Head of caudate nucleus (tissue), 42 donors: ENCODE measurements around the gene RBP3.

ENCODE experiments used
- DNase-seq, 42 donors: peaks; one replicate each; pipeline versions ENCODE4 v3.0.0 to v3.0.0-alpha.2; 2020 to 2021; ENCODE audit warnings: mixed read lengths in 7 of 42
- intact Hi-C: fragments of 100-400 bp; cut with DNase I; formaldehyde crosslinking; loops from one replicate; pipeline ENCODE4 v1.15.0; 2022

Gene RBP3

DNA sequence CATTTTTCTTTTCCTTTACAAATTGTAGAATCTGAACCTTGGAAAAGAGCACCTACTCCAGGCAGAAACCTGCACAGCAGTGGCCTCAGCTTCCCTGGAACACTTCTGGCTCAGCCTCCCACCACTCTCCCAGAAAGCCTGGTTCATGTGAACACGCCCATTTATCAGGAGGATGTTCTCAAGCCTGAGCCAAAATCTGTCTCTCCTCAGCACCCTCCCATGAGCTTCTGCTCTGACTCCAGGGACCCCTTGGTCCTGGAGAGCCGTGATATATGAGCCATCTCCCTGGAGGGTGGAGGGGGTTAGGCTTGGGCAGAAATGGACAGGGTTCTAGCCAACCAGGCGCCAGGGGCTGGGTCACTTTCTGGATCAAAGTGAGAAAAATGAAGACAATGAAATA lies 15.8 kb upstream of the RBP3 start:
- intact Hi-C loops: no loop called here

DNA sequence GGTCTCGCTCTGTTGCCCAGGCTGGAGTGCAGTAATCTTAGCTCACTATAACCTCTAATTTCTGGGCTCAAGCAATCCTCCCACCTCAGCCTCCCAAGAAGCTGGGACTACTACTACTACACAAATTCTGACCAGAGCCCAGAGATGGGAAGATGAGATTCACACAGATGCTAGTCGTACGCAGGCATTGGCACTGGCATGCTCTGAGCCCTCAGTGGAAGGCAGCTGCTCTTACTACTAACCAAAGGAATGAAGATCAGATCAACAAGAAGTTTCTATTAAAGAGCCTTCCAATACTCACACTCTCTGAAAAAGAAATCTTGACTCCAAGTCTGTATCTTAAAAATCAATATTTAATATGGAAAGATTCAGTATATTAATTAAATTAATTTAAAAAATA lies 15.2 kb upstream of the RBP3 start:
- peak in 1 of 42 donors; percentile 6 for DNase-seq
- intact Hi-C loops: no loop called here

More for the DNA sequence above, 15.8 kb upstream of the RBP3 start:
- peak in 1 of 42 donors; percentile 3 for DNase-seq

DNA sequence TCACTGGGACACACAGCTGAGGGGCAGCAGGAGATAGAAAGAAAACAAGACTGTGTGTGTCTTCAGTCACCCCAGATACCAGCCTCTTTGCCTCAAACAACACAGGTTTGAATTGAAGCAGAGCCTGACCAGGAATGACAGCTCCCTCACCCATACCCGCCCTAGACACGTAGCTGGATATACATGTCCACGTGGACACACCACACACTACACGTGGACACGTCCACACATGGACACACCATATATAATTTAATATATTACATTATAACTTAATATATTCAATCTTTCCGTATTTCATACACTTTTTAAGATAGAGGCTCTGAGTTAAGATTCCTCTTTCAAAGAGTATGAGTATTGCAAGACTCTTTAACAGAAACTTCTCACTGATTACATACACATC lies 14.6 kb upstream of the RBP3 start:
- peak in 1 of 42 donors; percentile 3 for DNase-seq
- intact Hi-C loops: no loop called here

DNA sequence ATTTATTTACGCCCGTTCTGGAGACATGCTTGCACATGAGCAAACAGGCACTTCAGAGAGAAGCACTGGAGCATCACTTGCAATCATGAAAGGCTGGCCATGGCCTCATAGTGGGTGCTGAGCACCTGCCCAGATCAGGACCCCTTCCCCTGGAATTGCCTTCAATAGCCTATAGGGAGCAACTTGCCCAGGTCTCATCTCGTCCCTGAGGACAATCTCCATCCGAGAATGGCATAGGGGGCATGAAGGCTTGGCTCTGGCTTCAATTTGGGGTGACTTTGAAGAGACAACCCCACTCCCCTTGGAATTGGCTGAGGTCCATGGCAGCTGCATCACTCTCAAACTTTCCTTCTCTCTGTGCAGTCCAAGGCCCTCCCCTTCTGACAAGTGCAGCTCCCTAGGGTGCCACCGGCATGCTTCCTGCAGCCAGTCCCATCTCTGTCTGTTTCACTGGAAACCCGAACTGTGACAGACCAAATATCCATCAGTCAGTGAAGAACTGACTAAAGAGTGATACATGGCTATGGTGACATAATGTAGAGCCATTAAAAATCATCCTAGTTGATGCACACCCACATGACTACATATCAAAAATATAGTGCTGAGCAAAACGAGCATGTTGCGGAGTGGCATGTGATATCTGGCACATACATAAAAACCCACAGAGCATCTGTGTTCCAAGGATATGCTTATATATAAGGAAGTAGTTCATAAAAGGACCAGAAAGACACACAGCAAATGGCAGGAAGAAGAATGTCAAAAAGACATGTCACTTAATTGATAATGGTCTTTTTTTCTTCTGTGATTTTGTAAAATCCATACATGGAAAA lies 13.5 kb upstream of the RBP3 start:
- peak in 2 of 42 donors; percentile 2 to 4 for DNase-seq
- intact Hi-C loops: no loop called here

DNA sequence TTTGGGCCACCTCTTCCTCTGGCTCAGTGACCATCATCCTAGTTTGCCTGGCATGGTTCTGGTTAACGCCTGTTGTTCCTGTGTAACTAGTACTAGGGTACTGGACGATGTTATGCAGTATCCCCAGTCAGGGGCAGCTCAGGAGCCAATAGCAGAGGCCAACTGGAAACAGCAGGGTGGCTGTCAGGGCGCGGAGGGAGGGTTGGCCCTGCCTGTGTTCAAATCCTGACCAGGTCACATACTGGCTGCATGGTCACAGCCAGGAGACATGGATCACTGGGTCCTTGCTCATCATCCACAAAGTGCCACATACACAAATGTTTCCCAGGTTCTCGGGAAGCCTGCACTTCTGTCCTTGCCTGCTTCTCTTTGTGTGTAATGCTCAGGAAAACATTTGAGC lies 12.3 kb upstream of the RBP3 start:
- DNase-seq: peak in 1 of 42 donors; percentile 9
- intact Hi-C loops: no loop called here

DNA sequence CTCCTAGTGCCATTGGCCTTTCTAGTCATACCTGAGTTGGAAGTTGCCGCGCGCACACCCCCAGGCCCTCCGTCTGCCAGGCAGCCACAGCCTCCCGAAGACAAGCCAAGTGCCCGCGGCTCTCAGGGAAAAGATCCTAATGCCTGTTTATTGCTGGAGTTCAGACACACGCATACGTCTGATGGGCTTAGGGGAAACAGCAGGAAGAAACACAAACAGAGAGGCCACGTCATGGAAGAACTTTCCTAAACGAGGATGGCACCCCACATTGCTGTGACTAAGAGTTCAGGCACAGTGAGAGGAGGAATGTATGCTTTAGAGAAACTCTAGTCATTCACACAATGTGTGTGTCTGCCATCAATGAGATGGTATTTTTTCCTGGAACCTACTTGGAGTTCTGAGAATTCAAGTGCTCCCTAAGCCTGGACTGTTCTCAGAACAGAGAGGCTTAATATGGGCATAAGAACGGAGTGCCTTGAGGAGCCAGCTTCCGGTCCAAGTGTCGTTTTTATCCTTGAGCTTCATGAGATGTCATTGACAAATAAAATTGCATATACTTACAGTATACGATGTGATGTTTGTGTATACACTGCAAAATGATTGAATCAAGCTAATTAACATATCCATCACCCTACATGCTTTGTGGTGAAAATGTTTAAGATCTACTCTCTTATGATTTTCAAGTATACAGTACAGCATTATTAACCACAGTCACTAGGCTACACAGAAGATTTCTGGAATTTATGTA lies 11.6 kb upstream of the RBP3 start:
- DNase-seq: peak in 1 of 42 donors; percentile 4
- intact Hi-C loops: no loop called here

DNA sequence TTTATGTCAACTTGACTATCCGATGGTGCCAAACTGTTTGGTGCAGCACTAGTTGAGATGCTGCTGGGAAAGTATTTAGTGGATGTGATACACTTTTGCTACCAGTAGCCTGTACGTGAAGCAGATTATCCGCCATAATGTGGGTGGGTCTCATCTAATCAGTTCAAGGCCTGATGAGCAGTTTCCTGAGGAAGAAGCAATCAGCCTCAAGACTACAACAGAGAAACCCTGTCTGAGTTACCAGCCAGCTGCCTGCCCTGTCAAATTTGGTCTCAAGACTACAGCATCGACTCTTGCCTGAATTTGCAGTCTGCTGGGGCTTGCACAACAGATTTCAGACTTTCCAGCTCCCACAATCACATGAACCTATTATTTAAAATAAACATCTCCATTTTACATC lies 10.9 kb upstream of the RBP3 start:
- DNase-seq: peak in 1 of 42 donors; percentile 1
- intact Hi-C loops: no loop called here

DNA sequence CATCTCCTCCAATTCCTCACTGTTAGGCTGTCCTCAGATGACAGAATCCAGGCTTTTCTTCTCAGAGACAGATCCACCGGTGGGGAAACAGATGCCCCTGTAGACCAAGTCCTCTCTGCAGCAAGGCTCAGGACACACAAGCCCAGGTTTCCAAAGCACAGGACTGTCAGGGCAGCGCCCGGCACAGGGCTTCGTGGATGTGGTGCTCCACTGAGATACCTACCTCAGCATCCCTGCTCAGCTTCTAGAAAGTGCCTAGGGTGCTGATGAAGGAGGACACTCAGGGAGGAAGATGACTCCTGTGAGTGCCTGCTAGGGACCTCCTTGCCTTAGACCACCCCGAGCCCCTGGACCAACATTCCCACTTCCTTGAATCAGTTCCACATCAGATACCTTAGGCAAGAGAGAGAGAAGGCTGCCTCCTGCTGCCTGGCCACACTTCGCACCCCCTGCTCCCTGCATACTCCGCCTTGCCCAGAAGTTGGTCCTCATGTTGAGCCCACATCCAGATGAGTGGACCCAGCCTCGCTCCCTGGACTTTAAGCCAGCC lies 8.9 kb upstream of the RBP3 start:
- intact Hi-C loops: no loop called here
- DNase-seq: peak in 1 of 42 donors; percentile 13

DNA sequence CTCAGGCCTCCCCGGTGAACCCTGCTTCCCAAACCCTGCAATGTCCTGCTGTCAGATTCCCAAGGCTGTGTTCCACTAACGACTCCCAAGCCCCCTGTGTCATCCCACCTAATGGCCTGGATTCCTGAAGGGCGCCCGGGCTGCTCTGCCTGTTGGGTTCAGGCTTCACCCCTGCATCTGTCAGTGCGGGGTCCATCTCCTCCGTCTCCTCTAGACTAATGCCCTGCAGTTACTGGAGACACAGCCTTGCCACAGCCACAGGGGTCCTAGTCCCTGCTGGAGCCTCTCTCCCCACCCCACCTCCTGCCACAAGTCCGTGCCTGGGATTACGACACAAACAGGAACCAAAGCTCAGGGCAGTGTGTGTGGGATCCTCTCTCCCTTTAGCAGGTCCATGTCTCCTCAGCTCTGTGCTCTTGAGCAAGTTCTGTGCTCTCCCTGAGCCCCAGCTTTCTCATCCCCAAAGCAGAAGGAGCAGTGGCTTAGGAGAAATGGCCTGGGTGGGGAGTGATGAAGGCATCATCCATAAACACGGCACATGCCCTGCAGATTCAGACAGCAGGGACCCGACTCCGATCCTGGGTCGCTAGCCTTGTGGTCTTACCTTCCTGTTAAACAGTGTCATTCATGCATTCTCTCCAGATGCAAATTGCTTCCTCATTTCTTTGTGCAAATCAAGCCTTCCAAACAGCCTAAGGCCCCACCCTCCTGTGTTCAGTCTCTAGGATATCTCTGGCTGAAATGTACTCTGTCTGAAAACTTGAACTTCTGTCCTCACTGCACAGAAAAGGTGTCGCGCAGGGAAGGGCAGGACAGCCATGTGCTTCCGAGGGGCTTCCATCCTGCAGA lies 8.2 kb upstream of the RBP3 start:
- intact Hi-C loops: no loop called here
- DNase-seq: peak in 1 of 42 donors; percentile 10

DNA sequence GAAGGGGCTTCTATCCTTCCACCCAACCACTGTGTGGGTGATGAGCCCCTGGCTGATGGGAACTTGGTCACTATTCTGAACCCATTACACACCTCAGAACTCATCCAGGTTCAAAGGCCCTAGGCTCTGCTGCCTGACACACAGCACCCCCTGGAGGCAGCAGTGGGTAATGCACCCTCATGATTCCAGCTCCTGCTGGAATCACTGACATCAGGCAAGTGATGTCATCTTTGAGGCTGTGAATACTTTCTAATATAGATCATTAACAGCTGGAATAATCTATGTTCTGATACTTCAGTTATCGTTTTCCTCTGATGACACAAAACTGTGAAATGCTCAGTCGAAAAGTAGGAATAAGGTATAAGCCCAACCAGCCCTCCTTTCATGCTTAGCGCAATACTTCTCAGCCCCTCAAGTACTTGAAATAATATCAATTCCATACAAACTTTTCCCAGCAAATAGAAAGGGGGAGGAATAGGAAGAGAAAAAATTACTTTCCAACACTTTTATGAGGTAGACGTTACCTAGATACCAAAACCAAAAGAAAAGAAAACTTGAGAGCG lies 7.5 kb upstream of the RBP3 start:
- intact Hi-C loops: no loop called here
- DNase-seq: peak in 40 of 42 donors; percentile 43 to 86 (median 70)

DNA sequence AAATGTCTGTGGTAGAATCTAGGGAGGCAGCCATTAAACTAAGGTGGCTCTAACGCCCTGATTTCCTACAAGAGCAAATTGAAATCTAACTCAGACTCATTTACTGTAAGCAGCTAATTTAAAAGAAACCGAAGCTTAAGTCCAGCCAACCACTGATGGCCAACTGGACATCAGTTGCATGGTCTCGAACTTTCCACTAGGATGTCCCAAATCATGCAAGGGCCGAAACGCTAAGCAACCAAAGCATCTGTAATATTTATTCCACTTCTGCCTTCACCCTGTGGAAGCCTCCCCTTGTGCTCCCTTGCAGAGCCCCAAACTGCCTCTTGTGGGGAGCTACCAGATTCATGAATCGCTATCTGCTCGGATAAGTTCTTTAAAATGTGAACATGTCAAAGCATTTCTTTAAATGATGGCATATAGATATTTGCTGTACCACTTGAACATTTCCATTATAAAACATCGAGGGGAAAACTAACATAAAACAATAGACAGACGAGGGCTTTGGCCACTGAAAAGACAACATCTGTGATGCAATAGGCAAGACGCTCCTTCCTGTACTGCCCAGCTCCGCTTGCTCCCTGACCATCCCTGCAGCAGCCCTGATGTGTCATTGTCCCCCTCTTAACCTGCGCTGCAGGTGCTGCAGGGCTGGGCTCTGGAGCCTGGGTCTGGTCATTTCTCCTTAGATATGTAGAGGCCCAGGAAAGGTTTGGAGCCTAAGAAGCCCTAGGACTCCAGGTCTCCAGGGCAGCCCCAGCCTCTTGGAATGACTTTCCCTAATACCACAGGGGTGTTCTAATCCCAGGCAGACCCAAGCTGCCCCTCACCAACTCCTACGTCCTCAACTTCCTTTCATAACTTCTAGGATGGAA lies 2.9 kb upstream of the RBP3 start:
- DNase-seq: peak in 1 of 42 donors; percentile 12

DNA sequence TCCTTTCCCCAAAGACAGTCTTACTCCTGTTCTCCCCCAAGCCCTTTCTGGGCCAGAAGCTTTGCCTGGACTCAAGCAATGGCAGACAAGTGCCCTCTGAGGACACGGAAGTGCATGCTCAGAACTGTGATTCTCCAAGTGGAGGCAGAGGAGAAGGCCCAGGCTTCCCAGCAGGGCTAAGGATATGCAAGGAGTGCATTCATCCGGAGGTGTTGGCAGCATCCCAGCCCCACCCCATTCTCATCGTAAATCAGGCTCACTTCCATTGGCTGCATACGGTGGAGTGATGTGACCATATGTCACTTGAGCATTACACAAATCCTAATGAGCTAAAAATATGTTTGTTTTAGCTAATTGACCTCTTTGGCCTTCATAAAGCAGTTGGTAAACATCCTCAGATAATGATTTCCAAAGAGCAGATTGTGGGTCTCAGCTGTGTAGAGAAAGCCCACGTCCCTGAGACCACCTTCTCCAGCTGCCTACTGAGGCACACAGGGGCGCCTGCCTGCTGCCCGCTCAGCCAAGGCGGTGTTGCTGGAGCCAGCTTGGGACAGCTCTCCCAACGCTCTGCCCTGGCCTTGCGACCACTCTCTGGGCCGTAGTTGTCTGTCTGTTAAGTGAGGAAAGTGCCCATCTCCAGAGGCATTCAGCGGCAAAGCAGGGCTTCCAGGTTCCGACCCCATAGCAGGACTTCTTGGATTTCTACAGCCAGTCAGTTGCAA lies 1.4 kb upstream of the RBP3 start:
- DNase-seq: peak in 2 of 42 donors; percentile 5 to 30
- intact Hi-C loops: no loop called here

More for the DNA sequence above, 2.9 kb upstream of the RBP3 start:
- intact Hi-C loops: no loop called here

DNA sequence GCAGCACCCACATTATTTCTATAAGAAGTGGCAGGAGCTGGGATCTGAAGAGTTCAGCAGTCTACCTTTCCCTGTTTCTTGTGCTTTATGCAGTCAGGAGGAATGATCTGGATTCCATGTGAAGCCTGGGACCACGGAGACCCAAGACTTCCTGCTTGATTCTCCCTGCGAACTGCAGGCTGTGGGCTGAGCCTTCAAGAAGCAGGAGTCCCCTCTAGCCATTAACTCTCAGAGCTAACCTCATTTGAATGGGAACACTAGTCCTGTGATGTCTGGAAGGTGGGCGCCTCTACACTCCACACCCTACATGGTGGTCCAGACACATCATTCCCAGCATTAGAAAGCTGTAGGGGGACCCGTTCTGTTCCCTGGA lies 874 bp upstream of the RBP3 start:
- intact Hi-C loops: no loop called here
- DNase-seq: no peak

DNA sequence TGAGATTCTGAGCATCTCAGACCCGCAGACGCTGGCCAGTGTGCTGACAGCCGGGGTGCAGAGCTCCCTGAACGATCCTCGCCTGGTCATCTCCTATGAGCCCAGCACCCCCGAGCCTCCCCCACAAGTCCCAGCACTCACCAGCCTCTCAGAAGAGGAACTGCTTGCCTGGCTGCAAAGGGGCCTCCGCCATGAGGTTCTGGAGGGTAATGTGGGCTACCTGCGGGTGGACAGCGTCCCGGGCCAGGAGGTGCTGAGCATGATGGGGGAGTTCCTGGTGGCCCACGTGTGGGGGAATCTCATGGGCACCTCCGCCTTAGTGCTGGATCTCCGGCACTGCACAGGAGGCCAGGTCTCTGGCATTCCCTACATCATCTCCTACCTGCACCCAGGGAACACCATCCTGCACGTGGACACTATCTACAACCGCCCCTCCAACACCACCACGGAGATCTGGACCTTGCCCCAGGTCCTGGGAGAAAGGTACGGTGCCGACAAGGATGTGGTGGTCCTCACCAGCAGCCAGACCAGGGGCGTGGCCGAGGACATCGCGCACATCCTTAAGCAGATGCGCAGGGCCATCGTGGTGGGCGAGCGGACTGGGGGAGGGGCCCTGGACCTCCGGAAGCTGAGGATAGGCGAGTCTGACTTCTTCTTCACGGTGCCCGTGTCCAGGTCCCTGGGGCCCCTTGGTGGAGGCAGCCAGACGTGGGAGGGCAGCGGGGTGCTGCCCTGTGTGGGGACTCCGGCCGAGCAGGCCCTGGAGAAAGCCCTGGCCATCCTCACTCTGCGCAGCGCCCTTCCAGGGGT lies 703 bp downstream of the RBP3 start:
- peak in 2 of 42 donors; percentile 12 to 23 for DNase-seq
- intact Hi-C loops: no loop called here

DNA sequence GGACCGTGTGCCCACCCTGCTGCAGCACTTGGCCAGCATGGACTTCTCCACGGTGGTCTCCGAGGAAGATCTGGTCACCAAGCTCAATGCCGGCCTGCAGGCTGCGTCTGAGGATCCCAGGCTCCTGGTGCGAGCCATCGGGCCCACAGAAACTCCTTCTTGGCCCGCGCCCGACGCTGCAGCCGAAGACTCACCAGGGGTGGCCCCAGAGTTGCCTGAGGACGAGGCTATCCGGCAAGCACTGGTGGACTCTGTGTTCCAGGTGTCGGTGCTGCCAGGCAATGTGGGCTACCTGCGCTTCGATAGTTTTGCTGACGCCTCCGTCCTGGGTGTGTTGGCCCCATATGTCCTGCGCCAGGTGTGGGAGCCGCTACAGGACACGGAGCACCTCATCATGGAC lies 1.4 kb downstream of the RBP3 start:
- intact Hi-C loops: no loop called here
- peak in 1 of 42 donors; percentile 22 for DNase-seq

DNA sequence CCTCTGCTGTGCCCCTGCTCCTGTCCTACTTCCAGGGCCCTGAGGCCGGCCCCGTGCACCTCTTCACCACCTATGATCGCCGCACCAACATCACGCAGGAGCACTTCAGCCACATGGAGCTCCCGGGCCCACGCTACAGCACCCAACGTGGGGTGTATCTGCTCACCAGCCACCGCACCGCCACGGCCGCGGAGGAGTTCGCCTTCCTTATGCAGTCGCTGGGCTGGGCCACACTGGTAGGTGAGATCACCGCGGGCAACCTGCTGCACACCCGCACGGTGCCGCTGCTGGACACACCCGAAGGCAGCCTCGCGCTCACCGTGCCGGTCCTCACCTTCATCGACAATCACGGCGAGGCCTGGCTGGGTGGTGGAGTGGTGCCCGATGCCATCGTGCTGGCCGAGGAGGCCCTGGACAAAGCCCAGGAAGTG lies 1.8 kb downstream of the RBP3 start:
- intact Hi-C loops: no loop called here
- DNase-seq: peak in 2 of 42 donors; percentile 12 to 32
